ENCODE data around the gene TLL1.

- no peak for TF ChIP-seq CTCF (IDR thresholded peaks at IDR 0.05)
- no peak for TF ChIP-seq ZFX (IDR thresholded peaks at IDR 0.05; ENCODE audit: borderline replicate concordance)
Observed at GRCh38 chr4:165872461-165873297, at the start of gene TLL1.
